HG02884 (cell line): ENCODE measurements around the gene AGAP1.
"Not testable (repeated sequence)": the region's sequence is repeated elsewhere in the genome, so short reads cannot be mapped to it uniquely, and the experiment has no call there.

Source experiments
- ATAC-seq: cut with Tn5 transposase; IDR thresholded peaks from one replicate; pipeline ENCODE4 v1.9.1; 2021; ENCODE audit warnings: mild to moderate bottlenecking, moderate library complexity; ENCODE audit not compliant: unreplicated experiment

The AGAP1 gene

GRCh38 chr2:235584638-235585007 is 90.8 kb downstream of the AGAP1 start:
- ATAC-seq: no peak

GRCh38 chr2:235587202-235587601 is 93.4 kb downstream of the AGAP1 start:
- no peak for ATAC-seq

DNA sequence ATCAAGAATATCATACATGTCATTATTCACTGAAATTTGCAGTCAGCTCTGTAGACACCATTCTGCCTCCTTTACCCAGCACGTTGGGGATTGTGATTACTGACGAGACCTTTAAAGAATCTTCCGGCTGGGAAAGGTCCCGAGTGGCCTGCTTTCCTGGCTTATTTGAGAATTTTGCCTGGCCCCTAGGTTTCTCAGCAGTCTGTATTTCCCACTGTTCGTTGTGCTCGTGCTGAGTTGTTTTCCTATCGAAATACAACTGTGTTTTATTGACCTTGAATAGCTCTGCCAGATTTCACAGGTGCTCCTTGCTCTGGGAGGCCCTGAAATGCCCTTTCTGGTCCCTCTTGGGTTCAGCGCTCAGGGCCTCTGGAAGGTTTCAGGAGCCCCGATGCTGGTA is 94.9 kb downstream of the AGAP1 start:
- no peak for ATAC-seq

DNA sequence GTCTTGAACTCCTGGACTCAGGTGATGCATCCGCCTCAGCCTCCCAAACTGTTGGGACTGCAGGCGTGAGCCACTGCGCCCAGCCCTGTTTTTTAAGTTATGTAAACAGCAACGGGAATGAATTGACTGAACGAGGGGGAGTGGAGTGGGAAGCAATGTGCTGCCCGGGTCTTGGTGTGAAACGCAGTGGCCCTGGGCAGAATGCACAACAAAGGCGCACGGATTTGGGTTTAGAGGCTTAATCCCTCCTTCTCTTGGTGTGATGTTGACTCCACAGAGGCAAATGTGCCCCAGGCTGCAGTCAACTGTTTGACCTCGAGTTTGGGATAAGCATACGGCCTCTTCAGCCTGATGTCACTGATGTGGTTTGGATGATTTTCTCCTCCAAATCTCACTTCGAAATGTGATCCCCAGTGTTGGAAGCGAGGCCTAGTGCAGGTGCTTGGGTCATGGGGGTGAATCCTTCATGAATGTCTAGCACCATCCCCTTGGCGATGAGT is 97.4 kb downstream of the AGAP1 start:
- ATAC-seq: no peak

- ATAC-seq: no peak
Measured at GRCh38 chr2:235591921-235592320, 98.1 kb downstream of the AGAP1 start.

GRCh38 chr2:235592430-235592829 is 98.6 kb downstream of the AGAP1 start:
- no peak for ATAC-seq

DNA sequence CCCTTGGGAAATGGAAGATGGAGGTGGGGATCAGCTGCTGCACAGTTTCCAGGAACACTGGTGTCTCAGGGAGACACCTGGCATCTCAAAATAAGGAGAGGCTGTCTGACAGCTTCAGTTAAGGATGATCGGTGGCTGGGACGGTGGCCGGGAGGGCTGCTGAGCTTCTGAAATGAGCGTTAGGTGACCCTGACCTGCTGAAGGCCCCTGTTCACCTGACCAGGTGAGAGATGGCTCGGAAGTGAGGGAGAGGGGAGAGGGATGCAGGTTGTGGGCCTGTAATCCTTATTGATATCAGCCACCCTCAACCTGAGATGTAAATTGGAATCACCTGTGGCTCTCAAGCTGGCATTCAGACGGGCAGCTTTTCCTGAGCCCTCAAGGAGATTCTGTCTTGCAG is 99.0 kb downstream of the AGAP1 start:
- ATAC-seq: no peak

- ATAC-seq: no peak
Measured at GRCh38 chr2:235594041-235594440, 100.2 kb downstream of the AGAP1 start.

DNA sequence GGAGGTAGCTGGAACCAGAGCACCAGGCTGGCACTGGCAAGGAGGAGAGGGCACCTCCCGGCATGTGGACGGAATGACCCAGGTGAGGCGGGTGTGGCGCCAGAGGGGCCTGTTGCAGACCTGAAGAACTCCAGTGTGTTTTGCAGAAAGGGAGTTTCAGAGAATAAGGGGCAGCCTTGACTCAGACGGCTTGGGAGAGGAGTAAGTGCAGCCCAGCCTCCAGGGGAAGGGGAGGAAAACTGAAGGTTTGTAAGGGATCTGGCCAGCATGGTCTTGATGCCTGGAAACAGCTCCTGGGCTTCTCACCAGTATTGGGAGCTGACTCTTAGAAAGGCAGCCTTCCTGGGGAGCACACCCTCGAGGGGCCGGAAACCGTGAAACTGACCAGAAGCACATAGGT is 101.1 kb downstream of the AGAP1 start:
- no peak for ATAC-seq

- no peak for ATAC-seq
Measured at GRCh38 chr2:235595422-235596010, 101.7 kb downstream of the AGAP1 start.

DNA sequence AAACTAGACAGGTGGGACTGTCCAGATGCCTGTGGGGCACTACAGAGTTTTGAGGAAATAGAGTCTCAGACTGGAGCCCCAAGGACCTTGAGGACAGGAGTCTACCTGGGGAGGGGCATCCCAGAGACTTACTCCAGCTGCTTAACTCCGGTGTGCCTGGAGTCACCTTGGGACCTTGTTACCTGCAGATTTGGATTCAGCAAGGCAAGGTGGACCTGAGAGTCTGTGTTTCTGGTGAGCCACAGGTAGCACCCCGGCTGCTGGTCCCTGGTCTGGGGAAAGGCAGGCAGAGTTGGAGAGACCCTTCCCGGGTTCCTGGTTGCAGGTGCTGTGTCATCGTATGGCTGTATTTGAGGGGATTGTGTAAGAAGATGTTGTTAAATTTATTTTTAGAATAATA is 102.4 kb downstream of the AGAP1 start:
- ATAC-seq: no peak

DNA sequence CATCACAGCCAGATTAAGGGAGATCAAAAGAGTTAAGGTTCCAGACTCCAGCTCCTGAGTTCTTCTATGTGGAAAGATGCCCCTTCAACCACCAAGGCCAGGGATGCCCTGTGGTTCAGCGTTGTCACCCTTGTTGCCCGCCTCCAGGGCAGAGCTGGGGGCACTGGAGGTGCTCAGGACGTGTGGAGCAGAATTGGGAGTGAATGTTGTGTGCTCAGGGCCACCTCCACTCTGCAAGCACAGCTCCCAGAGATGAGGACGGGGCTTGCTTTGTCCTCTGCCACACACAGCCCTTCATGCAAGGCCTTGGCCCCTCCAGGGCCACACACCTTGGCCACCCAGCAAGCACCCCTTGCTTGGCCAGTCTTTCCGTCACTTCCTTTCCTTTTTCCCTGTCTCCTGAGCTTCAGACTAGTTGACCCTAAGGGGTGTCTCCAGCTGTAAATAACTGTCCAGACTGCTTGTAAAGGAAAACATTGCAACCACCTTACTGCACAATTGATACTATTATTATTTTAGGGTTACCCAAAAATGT is 103.3 kb downstream of the AGAP1 start:
- no peak for ATAC-seq

GRCh38 chr2:235598026-235598425 is 104.2 kb downstream of the AGAP1 start:
- ATAC-seq: no peak

DNA sequence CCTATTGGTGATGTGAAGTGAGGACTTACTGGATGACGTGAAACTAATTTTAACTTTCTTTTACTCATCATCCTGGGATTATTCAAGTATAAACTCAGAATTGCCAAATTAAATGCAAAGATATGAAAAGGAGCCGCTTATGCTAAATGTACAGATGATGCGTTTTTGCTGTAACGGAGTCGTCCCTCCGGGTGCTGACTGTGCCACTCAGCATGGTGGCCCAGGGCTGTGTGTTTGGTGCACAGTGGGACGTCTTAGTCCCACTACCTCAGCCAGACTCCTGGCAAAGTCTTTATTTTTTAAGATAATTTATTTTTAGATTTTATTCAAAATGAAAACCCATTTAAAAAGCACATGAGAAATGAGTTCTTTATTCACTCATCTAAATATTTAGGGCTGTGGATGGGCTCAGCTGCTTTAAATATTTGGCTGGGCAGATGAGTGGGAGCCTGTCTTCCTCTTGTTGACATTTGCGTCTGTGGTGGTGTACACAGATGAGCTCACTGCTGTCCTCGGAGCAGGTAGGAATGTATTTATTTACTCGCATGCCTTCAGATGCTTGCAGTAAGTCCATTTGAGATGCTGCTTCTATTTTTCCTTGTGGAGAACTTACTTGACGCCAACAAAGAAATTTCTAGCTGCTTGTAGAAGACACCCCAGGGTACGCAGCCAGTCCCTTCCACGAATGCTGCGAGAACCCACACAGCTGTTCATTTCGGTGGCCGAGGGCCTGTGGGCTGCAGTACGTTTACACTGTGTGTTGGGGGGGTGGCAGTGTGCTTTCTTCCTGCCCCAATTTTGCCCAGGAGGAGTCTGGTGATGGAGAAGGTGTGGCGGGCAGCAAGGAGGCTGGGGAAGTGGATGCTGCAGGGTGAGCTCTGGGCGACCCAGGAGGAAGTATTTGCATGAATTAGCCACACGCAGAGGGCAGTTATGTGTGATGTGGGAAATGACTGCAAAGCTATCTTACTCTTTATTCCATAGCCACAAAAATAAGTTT is 105.0 kb downstream of the AGAP1 start:
- ATAC-seq: no peak

DNA sequence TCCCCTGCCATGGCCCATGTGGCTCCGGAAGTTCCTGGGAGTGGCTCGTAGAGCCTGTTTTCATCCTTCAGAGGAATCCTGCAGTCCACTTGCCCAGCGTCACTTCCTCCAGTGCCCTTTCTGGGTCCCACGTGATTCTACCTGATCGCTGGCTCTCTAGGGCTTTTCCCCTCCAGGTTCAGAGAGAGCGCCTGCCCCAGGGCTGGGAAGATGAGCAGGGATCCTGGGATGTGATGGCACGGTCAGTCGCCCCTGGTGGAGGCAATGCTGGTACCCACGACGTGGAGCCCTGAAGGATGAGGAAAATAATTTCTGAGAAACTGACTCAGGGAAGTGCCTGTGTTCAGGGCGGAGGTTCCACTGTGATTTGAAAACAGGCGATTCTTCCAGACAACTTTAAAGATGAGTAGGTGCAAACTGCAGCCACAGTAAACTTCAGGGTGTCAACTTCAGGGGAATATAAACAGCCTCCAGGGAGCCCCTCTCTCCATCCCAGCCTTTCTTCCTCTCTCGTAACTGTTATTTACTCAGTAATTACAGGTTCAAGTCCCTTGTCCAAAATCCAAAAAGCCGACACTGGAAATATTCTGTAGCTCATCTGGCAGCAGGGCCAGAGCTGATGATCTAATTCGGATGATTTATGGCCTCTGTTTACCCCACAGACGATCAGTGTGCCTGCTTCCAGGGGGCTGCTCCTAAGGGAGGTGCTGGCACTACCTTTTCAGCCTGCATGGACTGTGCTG is 105.9 kb downstream of the AGAP1 start:
- ATAC-seq: no peak

- no peak for ATAC-seq
Measured at GRCh38 chr2:235600406-235600805, 106.6 kb downstream of the AGAP1 start.

DNA sequence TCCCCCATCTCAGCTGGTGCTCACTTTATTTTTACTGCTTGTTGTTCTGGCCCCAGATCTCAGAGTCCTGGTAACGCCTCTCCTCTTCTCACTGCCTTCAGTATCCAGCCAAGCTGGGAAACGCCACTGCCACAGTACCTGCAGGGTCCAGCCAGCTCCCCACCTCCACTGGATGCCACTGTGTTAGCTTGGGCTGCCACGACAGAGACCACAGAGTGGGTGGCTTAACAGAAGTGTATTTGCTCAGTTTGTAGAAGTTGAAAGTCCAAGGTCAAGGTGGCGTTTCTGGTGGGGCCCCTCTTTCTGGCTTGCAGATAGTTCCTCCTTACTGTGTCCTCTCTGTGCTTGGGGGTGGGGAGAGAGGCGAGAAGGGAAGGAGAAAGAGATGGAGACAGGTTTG is 107.1 kb downstream of the AGAP1 start:
- ATAC-seq: no peak

GRCh38 chr2:235601960-235602704 is 108.3 kb downstream of the AGAP1 start:
- ATAC-seq: no peak

DNA sequence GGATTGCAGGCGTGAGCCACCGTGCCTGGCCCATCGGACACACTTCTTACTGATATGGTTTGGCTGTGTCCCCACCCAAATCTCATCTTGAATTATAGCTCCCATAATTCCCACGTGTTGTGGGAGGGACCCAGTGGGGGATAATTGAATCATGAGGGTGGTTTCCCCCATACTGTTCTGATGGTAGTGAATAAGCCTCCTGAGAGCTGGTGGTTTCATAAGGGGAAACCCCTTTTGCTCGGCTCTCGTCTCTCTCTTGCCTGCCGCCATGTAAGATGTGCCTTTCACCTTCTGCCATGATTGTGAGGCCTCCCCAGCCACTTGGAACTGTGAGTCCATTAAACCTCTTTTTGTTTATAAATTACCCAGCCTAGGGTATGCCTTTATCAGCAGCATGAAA is 109.1 kb downstream of the AGAP1 start:
- ATAC-seq: not testable (repeated sequence)

GRCh38 chr2:235603659-235604058 is 109.8 kb downstream of the AGAP1 start:
- no peak for ATAC-seq
